ENCODE data around the gene ALDH1A2. TPM values are rescaled to one million over a fixed set of nuclear protein-coding genes. Genes with fewer than 3 reads are reported as not detected.

The ALDH1A2 gene
- total RNA-seq, 1 experiment from 2014 or later: 0.98 TPM

DNA sequence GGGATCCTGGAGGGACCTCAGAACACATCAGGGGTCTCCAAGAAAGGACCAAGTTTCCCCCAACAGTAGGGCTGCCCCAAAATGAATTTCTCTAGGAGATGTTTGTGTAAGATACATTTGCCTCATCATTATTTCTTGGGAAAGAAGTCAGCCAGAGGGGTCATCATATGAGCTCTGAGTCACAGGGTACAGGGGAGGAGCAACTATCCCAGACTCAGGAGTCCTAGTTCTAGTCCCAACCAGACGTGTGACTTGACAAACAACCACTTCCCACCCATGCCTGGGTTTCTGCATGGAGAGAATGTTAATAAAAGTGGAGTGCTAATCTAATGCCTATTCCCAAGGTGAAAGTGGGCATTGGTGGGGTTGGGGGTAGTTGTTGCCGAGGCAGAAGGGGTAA is 144.1 kb downstream of the ALDH1A2 start:
- H3K4me1 ChIP-seq (ENCODE audit: control insufficient read depth, insufficient read depth, low read length): no peaks in the 10 kb centered on the region
- ChIA-PET CTCF (no interaction called here), POLR2A (no interaction called here)
- no peak for ATAC-seq
- intact Hi-C loops (cut with micrococcal nuclease; ENCODE audit: unreplicated experiment): no loop called here
- H3K9me3 ChIP-seq (ENCODE audit: control insufficient read depth, insufficient read depth, low read depth, low read length): no peaks in the 10 kb centered on the region
- TF ChIP-seq, protein P1, sequence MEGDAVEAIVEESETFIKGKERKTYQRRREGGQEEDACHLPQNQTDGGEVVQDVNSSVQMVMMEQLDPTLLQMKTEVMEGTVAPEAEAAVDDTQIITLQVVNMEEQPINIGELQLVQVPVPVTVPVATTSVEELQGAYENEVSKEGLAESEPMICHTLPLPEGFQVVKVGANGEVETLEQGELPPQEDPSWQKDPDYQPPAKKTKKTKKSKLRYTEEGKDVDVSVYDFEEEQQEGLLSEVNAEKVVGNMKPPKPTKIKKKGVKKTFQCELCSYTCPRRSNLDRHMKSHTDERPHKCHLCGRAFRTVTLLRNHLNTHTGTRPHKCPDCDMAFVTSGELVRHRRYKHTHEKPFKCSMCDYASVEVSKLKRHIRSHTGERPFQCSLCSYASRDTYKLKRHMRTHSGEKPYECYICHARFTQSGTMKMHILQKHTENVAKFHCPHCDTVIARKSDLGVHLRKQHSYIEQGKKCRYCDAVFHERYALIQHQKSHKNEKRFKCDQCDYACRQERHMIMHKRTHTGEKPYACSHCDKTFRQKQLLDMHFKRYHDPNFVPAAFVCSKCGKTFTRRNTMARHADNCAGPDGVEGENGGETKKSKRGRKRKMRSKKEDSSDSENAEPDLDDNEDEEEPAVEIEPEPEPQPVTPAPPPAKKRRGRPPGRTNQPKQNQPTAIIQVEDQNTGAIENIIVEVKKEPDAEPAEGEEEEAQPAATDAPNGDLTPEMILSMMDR (IDR thresholded peaks at IDR 0.05): no peak
- no peak for TF ChIP-seq SIN3A (IDR thresholded peaks at IDR 0.05; ENCODE audit: borderline replicate concordance, insufficient read depth, low read depth, low read length)
- TF ChIP-seq TCF7L2 (IDR thresholded peaks at IDR 0.05; ENCODE audit: low read depth, low read length): no peak
- TF ChIP-seq, protein P2, sequence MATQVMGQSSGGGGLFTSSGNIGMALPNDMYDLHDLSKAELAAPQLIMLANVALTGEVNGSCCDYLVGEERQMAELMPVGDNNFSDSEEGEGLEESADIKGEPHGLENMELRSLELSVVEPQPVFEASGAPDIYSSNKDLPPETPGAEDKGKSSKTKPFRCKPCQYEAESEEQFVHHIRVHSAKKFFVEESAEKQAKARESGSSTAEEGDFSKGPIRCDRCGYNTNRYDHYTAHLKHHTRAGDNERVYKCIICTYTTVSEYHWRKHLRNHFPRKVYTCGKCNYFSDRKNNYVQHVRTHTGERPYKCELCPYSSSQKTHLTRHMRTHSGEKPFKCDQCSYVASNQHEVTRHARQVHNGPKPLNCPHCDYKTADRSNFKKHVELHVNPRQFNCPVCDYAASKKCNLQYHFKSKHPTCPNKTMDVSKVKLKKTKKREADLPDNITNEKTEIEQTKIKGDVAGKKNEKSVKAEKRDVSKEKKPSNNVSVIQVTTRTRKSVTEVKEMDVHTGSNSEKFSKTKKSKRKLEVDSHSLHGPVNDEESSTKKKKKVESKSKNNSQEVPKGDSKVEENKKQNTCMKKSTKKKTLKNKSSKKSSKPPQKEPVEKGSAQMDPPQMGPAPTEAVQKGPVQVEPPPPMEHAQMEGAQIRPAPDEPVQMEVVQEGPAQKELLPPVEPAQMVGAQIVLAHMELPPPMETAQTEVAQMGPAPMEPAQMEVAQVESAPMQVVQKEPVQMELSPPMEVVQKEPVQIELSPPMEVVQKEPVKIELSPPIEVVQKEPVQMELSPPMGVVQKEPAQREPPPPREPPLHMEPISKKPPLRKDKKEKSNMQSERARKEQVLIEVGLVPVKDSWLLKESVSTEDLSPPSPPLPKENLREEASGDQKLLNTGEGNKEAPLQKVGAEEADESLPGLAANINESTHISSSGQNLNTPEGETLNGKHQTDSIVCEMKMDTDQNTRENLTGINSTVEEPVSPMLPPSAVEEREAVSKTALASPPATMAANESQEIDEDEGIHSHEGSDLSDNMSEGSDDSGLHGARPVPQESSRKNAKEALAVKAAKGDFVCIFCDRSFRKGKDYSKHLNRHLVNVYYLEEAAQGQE (IDR thresholded peaks at IDR 0.05; ENCODE audit: insufficient read depth in 1 of 2, low read depth in 2 of 2, low read length in 1 of 2): no peak
- TF ChIP-seq POLR2AphosphoS5 (IDR thresholded peaks at IDR 0.05; ENCODE audit: low read depth, low read length): no peak
- no TSS peak for BruUV-seq (replicated peaks)
- no peaks in the 10 kb centered on the region for H3K27me3 ChIP-seq (ENCODE audit: control insufficient read depth, insufficient read depth, low read length)
- no peak overlapping the region for H3K4me3 ChIP-seq (ENCODE audit: low read depth in 2 of 2, low read length in 2 of 2)
- no peak for DNase-seq (ENCODE audit: low read depth, low spot score)
- in situ Hi-C loops (cut with HindIII; ENCODE audit: low pct_unique_long_range_greater_than_20kb, low sequenced_read_pairs): no loop called here
- H3K27ac ChIP-seq (ENCODE audit: low read length): no peak overlapping the region
- H3K36me3 ChIP-seq (ENCODE audit: control insufficient read depth, insufficient read depth, low read length): no peaks in the 10 kb centered on the region

DNA sequence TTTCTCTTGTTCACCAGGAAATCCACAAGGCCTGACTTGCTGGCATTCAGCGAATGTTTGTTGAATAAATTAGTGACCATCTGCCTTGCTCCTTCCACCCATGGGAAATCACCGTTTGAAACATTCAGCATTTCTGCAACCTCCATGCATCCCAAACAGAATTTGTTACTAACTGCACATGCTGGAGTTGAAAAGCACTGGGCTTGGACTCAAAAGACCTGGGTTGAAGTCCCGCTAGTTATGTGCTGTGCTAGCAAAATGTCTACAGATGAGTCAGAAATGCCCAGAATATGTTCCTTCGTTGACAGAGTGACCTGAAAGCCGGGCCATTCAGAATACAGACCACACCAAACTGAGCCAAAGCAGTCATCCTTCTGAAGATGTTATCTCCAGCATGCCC is 144.6 kb downstream of the ALDH1A2 start:
- no peak for ATAC-seq
- Histone ChIP-seq H3K4me1 (ENCODE audit: control insufficient read depth, insufficient read depth, low read length) (no peaks in the 10 kb centered on the region), H3K4me3 (ENCODE audit: low read depth in 2 of 2, low read length in 2 of 2) (no peak overlapping the region), H3K27me3 (ENCODE audit: control insufficient read depth, insufficient read depth, low read length) (no peaks in the 10 kb centered on the region), H3K9me3 (ENCODE audit: control insufficient read depth, insufficient read depth, low read depth, low read length) (no peaks in the 10 kb centered on the region), H3K36me3 (ENCODE audit: control insufficient read depth, insufficient read depth, low read length) (no peaks in the 10 kb centered on the region), H3K27ac (ENCODE audit: low read length) (no peak overlapping the region)
- BruUV-seq (replicated peaks): no TSS peak
- intact Hi-C loops (cut with micrococcal nuclease; ENCODE audit: unreplicated experiment) (no loop called here), in situ Hi-C loops (cut with HindIII; ENCODE audit: low pct_unique_long_range_greater_than_20kb, low sequenced_read_pairs) (no loop called here)
- DNase-seq (ENCODE audit: low read depth, low spot score): no peak
- POLR2A ChIA-PET: interaction anchor here (0.6 kb wide), 1 partner anchor 392 kb away, joined by 4 read pairs; no protein-coding TSS in a partner anchor
- no peak for TF ChIP-seq TCF7L2 (IDR thresholded peaks at IDR 0.05; ENCODE audit: low read depth, low read length)
- no peak for TF ChIP-seq SIN3A (IDR thresholded peaks at IDR 0.05; ENCODE audit: borderline replicate concordance, insufficient read depth, low read depth, low read length)
- TF ChIP-seq, protein P1 (IDR thresholded peaks at IDR 0.05): no peak
- TF ChIP-seq, protein P2 (IDR thresholded peaks at IDR 0.05; ENCODE audit: insufficient read depth in 1 of 2, low read depth in 2 of 2, low read length in 1 of 2): no peak
- TF ChIP-seq POLR2AphosphoS5 (IDR thresholded peaks at IDR 0.05; ENCODE audit: low read depth, low read length): no peak
- CTCF ChIA-PET: no interaction called here

All from Panc1 (cell line).